GM12892 (cell line): ENCODE measurements around the gene VAV2.

Experiments used
- POLR2A ChIP-seq: IDR thresholded peaks from 2 replicates; pipeline ENCODE4 v1.6.1; 2011; ENCODE audit warnings: low read depth, low read length, control low read depth
- POLR2AphosphoS5 ChIP-seq: IDR thresholded peaks from 2 replicates; pipeline ENCODE4 v1.6.1; 2011; ENCODE audit warnings: low read depth, low read length, control low read depth
- TAF1 ChIP-seq: IDR thresholded peaks from 2 replicates; pipeline ENCODE4 v1.6.1; 2011; ENCODE audit warnings: low read depth, mild to moderate bottlenecking, control low read depth, low read length, borderline replicate concordance

- TF ChIP-seq POLR2AphosphoS5 (no peak), POLR2A (no peak), TAF1 (no peak)
These were observed 258.2 kb downstream of the VAV2 start for GRCh38 chr9:133733796-133734533.
